ENCODE measurements around the gene MED13L. TPM values are rescaled to one million over a fixed set of nuclear protein-coding genes. Genes with fewer than 3 reads are reported as not detected.
"Not testable (repeated sequence)": the region's sequence is repeated elsewhere in the genome, so short reads cannot be mapped to it uniquely, and the experiment has no call there.

MED13L gene
- total RNA-seq, 1 experiment from 2014 or later, result 62.6 TPM

DNA sequence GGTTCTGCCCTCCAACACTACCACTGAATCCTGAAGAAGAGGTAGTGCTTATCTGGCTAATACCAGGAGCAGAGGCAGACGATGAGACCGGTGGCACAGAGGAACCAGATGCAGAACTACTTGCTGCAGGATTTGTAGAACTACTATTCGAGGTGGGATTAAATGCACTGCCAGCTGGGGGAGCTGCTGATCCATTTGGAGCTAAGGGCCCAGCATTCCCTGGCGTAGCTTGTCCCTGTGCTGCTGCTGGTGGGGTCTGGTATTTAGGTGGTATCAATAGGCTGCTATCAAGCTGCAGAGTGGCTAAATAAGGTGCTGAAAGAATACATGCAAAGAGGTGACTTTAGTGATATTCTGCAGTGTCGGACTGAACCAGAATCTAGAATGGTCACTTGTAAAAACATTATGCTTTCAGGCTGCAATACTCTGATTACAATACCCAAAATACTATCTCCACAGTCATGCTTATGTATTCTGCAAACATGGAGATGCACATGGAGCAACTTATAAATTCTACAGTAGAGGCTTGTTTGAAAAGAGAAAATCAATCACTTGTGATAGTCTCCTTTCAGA lies 294.2 kb downstream of the MED13L start:
- in situ Hi-C loops (cut with HindIII; ENCODE audit: low sequenced_read_pairs), result no loop called here
- no peak for DNase-seq (ENCODE audit: low spot score)

GRCh38 chr12:115980339-115980738 lies 297.2 kb downstream of the MED13L start:
- in situ Hi-C loops (cut with HindIII; ENCODE audit: low sequenced_read_pairs), result no loop called here
- no peak for DNase-seq (ENCODE audit: low spot score)

DNA sequence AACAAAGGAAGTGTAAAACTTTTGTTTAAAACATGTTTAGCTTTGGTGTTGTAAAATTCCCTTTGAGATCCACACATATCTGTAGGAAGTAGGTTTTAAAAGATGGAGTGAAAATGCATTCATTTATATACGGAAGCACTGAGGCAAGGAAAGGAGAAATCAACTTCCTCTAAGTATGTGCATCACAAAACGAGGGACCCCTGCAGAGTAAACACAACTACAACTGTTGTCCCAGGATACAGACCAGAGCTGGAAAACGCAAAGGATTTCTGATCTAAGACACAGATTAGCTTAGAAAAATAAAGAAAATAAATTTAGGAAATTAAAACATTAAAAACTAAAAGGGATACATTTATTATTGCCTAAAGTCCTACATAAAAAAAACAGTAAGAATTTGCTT lies 297.6 kb downstream of the MED13L start:
- DNase-seq (ENCODE audit: low spot score), result no peak
- in situ Hi-C loops (cut with HindIII; ENCODE audit: low sequenced_read_pairs), result no loop called here

DNA sequence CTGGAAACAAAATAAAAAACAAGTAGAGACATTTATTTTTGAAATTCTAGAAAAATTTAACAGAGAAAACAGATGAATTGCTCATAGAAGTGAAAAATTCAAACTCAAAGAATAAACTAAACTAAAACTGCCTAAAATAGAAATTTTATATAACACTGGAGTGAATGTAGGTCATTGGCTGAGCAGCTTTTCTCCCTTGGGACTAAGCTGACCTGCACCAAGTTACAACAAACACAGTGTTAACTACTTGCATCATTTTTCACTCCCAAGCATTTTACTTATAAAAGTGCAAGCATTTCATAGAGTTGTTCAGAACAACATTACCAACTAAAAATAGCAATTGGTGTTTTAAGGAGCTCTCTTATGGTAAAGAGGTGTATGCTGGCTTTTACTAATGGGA lies 298.1 kb downstream of the MED13L start:
- in situ Hi-C loops (cut with HindIII; ENCODE audit: low sequenced_read_pairs), result no loop called here
- DNase-seq (ENCODE audit: low spot score), result peak; percentile 71

DNA sequence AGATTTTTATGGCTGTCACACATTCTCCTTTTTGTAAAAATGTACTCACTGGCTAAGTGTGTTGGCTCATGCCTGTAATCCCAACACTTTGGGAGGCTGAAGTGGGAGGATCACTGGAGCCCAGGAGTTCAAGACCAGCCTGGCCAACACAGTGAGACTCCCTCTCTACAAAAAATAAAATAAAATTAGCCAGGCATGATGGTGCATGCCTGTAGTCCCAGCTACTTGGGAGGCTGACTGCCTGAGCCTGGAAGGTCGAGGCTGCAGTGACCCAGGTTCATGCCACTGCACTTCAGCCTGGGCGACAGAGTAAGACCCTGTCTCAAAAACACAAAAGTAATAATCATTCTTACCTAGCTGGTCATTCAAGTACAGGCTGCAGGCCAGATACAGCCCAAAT lies 300.7 kb downstream of the MED13L start:
- DNase-seq (ENCODE audit: low spot score); in situ Hi-C loops (cut with HindIII; ENCODE audit: low sequenced_read_pairs): not testable (repeated sequence)

GRCh38 chr12:115975411-115975810 lies 302.1 kb downstream of the MED13L start:
- DNase-seq (ENCODE audit: low spot score), result no peak
- in situ Hi-C loops (cut with HindIII; ENCODE audit: low sequenced_read_pairs), result no loop called here

GRCh38 chr12:115973968-115974724 lies 303.3 kb downstream of the MED13L start:
- in situ Hi-C loops (cut with HindIII; ENCODE audit: low sequenced_read_pairs), result no loop called here
- DNase-seq (ENCODE audit: low spot score), result no peak

GRCh38 chr12:115973066-115973465 lies 304.4 kb downstream of the MED13L start:
- no peak for DNase-seq (ENCODE audit: low spot score)
- in situ Hi-C loops (cut with HindIII; ENCODE audit: low sequenced_read_pairs), result no loop called here

DNA sequence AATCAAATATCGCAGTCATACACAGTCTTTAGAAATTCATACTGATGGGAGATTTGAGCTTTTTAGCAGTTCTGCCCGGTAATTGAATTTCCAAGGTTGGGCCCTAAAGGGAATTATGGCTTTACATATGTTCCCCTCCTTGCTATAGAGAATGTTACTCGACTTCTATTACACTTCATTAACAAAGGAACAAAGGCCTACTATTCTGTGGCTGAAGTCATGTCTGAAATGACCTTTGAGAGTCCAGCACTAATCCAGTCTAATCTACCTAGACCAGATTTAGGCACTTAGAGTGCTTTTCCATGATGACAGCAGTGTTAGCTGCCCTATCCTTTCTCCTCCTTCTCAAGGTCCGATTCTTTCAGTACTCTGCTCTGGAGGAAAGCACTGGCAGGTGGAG lies 305.3 kb downstream of the MED13L start:
- DNase-seq (ENCODE audit: low spot score), result no peak
- in situ Hi-C loops (cut with HindIII; ENCODE audit: low sequenced_read_pairs), result no loop called here

GRCh38 chr12:115968211-115968610 lies 309.3 kb downstream of the MED13L start:
- in situ Hi-C loops (cut with HindIII; ENCODE audit: low sequenced_read_pairs), result no loop called here

DNA sequence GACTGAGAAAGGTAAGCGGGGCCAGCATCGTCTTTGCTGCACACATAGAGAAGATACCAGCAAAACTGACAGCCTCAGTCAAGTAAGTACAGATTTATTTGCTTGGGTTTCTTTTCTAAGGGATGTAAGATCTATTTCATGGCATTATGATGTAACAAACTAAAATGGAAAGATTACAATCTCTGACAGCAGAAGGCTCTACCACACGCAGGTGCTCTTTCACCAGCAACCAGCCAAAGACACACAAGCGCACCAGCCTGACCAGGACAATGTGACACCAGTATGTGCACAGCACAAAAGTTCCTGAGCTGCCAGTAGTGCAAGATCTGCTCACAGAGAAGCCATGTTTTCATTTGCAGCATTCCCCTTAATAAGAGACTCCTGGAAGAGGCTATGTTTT lies 311.1 kb downstream of the MED13L start:
- in situ Hi-C loops (cut with HindIII; ENCODE audit: low sequenced_read_pairs), result no loop called here
- DNase-seq (ENCODE audit: low spot score), result no peak

More at GRCh38 chr12:115968211-115968610, 309.3 kb downstream of the MED13L start:
- DNase-seq (ENCODE audit: low spot score), result no peak

DNA sequence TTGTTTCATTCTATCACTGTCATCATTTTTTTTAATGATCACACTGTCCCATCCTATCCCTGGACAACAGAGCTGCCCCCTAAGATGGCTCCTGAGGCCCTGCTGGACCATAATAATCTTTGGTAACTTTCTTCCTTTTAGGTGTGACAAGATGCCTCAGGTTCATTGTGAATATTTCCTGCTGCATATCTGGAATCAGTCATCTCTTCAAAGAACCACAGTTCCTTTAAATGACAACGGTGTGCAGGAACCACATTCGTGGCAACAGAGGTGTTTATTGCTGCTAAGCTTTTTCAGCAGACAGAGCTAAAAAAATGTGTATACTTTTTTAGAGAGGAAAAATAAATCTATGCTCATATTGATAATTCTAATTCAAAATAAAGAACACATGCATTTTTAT lies 312.9 kb downstream of the MED13L start:
- DNase-seq (ENCODE audit: low spot score), result no peak
- in situ Hi-C loops (cut with HindIII; ENCODE audit: low sequenced_read_pairs), result no loop called here

GRCh38 chr12:115964214-115964613 lies 313.3 kb downstream of the MED13L start:
- in situ Hi-C loops (cut with HindIII; ENCODE audit: low sequenced_read_pairs), result no loop called here

DNA sequence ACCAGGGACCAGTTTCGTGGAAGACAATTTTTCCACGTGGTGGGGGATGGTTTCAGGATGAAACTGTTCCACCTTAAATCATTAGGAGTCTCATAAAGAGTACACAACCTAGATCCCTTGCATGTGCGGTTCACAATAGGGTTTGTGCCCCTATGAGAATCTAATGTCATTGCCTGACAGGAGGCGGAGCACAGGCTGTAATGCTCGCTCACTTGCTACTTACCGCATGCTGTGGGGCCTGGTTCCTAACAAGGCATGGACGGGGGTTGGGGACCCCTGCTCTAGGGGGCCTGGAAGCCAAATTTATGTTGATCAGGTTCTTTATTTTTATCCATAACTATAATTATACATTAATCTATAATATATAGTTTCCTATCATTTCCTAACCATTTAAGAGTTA lies 315.3 kb downstream of the MED13L start:
- DNase-seq (ENCODE audit: low spot score), result no peak
- in situ Hi-C loops (cut with HindIII; ENCODE audit: low sequenced_read_pairs), result no loop called here

More at GRCh38 chr12:115964214-115964613, 313.3 kb downstream of the MED13L start:
- DNase-seq (ENCODE audit: low spot score), result no peak

- no peak for DNase-seq (ENCODE audit: low spot score)
- in situ Hi-C loops (cut with HindIII; ENCODE audit: low sequenced_read_pairs), result no loop called here
These were observed 316.4 kb downstream of the MED13L start for GRCh38 chr12:115960868-115961802.

DNA sequence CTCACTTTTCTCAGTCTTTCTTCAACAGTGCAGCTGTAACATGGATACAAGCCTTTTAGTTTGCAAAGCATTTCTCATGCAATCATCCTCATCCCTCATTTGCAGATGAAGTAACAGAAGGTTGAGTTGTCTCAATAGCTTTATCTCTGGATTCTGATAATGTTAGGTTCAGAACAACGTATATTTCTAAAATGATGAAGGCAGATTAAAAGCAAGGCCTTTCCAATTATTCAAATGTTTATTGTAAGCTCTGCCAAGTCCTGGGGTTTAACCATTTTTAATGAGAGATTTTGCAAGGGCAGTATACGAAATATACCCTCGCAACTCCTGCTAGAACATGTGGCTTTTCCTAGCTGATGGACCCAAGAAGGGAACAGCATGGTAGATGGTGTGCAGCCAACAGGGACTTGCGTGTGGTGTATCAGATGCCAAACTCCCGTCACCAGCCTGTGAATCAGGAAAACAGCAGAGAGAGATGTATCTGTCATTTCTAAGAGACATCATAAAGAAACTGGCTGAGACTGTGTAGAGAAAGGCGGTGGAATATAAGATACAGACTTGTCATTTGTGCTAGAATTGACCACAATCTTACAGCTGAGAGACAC lies 319.7 kb downstream of the MED13L start:
- DNase-seq (ENCODE audit: low spot score), result no peak
- in situ Hi-C loops (cut with HindIII; ENCODE audit: low sequenced_read_pairs), result no loop called here

GRCh38 chr12:115956659-115957058 lies 320.8 kb downstream of the MED13L start:
- no peak for DNase-seq (ENCODE audit: low spot score)
- in situ Hi-C loops (cut with HindIII; ENCODE audit: low sequenced_read_pairs), result no loop called here

- peak; percentile 90 for DNase-seq (ENCODE audit: low spot score)
- in situ Hi-C loops (cut with HindIII; ENCODE audit: low sequenced_read_pairs), result no loop called here
These were observed 321.3 kb downstream of the MED13L start for GRCh38 chr12:115956236-115956635.

- in situ Hi-C loops (cut with HindIII; ENCODE audit: low sequenced_read_pairs), result no loop called here
- DNase-seq (ENCODE audit: low spot score), result no peak
These were observed 324.0 kb downstream of the MED13L start for GRCh38 chr12:115953450-115953849.

DNA sequence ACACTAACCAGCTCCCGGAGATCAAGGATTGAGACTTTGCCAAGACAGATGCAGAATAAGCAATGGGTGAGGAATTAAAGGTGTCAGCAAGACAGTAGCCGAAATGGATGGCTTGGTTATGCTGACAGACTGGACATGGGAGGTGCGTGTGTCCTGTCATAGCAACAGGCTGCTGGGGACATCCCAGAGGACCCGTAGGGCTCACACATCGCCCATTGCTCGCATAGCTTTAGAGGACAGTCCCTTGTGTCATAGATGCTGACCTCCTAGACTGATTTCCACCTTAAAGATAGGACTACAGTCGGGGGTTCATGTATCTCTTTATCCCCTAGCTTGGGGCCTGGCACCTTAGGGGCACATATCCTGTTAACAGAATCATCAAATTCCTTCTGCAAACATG lies 324.5 kb downstream of the MED13L start:
- in situ Hi-C loops (cut with HindIII; ENCODE audit: low sequenced_read_pairs), result no loop called here
- DNase-seq (ENCODE audit: low spot score), result no peak

Data from G401 (cell line).